NCI-H446 (cell line): ENCODE results near the gene LRRK2.
"Not testable (repeated sequence)": the region's sequence is repeated elsewhere in the genome, so short reads cannot be mapped to it uniquely, and the experiment has no call there.

ENCODE experiments used
- DNase-seq, 2 experiments: peaks; one replicate each; lab custom pipeline; 2025; lab: John Stamatoyannopoulos, UW

The LRRK2 gene

DNA sequence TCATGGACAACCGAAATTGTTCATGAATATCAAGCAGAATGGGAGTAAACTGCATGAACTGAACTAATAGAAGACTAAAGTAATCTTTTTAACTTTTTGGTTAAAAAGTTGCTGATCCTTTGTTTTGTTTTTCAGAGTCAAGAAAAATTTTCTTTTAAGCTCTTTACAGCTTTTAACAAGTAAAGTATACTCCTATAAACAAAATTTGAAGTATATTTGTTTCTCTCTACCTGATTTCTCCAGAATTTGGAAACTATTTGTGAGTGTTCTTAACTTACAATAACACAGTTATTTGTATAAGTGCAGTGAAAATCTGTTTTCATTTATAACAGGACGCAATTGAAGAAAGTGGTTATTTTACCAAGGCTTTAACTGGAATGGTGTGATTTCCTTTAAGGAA lies 12.2 kb upstream of the LRRK2 start:
- no peak for DNase-seq

DNA sequence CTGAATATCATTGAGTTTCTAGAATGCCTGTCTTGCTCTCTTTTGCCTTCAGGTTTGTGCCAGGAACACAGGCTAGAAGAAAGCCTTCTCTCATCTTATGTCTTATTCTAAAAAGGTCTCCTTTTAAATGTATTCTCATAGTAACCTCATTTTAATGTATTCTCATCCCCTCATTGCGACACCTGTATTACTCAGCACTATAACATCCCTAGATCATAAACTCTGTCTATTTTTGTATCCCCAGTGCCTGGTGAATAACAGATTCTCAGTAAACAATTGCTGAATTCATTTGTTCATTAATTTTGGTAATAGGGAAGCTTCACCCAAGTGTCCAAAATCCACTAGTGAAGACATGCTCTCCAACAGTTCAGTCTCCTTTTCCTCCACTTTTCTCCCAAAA lies 8.8 kb upstream of the LRRK2 start:
- no peak for DNase-seq

DNA sequence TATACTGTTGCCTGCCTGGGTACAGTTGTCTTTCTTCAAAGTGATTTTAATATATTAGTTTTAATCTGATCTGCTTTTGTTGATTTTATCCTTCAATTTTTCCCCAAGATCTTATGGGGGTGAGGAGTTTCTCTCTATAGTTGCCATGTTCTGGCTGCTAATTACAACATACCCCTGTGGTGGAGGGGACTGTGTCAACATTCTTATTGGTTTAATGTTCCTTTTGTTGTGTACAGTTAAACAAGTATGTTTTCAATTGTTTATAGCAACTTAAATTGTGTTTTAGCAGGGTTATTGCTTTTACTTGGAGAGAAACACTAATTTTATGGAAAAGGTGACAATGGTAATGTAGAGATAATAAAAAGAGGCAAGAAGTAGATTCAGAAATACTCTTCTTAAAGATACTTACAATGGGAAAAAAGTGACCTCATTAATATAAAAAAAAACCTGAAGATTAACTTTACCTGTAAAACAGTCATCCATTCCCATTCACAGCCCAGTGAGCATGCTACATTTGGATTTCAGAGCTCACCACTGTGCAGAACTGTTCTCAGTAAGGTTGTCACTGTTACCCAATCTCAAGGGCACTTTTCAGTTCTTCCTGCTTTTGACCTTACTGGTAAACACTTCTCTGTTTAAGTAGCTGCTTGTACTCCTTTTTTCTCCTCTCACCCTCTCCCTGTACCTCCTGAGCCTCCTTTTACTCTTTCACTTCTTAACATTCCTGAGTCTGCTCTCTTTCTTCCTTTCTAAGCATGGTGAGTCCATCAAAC lies 8.1 kb upstream of the LRRK2 start:
- no peak for DNase-seq

DNA sequence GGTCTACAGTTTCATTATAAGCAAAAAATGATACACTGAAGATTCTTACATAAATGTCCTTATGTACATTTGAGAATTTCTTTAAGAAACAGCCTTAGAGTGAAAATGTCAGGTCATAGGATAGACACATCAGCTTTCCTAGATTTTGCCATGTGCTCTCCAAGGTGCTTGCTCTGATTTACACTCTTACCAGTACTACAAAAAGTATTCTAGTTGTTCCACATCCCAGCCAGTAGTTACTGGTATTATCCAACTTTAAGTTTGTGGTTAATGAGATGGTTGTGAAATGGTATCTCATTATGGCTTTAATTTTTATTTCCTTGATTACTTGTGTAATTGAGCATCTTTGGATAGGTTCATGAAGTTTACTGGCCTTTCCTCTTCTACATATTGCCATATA lies 5.0 kb upstream of the LRRK2 start:
- no peak for DNase-seq

DNA sequence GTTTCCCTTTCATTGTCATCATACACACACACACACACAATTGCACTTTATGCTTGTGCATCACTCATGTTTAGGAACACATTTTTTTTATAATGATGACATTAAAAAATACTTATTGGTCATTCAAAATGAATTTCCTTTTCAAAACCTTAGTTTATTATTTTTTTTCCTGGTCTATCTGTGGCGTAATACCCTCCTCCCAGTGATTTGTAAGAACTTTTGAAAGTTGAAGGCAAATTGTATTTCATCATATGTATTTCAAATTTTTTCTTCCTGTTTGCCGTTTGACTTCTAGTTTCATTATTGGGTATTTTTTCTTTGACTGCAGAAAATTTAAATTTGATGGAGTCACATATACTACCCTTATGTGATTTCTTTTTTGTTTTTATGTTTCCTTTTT lies 2.5 kb upstream of the LRRK2 start:
- DNase-seq, result no peak

DNA sequence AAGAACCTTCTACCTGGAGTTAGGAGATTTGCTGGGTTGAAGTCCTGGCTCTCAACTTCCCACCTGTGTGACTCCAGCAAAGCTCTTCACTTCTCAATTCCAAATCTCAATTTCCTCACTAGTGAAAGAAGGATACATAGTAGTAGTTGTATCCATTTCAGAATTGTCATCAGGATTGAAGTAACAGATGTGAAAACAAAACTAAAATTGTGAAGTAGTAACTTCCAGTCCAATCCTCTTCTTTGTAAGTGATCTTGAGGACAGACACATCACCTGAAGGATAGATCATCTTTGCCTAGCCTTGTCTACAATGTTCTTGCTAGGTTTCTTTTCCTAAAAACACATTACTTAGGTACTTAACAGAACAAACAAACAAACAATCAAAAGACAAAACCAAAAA lies 1.2 kb upstream of the LRRK2 start:
- DNase-seq, result no peak

DNA sequence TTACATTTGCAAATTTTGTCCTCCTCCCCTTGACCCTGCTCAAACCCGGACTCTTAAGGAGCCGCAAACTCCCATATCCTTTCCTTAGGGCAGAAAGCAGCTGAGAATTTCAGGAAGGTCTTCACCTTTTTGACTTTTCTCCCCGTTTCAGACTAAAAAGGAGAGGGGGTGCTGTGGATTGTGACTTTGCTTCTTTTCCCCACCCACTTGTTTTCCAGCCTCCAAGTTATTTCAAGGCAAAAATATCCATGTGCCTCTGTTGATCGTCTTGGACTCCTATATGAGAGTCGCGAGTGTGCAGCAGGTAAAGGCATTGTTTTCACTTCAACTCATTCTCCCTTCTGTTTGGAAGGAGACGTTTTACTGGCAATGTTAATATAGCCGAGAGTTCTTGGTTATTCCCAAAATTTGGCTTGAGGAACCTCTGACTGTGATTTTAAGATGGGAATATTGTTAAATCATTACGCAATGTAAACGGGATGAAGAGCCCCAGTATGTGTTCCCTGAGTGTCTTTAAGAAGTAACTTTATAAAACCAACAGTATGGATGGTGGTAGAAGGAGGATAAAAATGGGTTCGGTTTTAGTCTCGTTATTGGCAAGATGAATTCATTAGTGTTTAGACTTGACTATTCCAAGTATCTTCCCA lies 663 bp downstream of the LRRK2 start:
- no peak for DNase-seq

DNA sequence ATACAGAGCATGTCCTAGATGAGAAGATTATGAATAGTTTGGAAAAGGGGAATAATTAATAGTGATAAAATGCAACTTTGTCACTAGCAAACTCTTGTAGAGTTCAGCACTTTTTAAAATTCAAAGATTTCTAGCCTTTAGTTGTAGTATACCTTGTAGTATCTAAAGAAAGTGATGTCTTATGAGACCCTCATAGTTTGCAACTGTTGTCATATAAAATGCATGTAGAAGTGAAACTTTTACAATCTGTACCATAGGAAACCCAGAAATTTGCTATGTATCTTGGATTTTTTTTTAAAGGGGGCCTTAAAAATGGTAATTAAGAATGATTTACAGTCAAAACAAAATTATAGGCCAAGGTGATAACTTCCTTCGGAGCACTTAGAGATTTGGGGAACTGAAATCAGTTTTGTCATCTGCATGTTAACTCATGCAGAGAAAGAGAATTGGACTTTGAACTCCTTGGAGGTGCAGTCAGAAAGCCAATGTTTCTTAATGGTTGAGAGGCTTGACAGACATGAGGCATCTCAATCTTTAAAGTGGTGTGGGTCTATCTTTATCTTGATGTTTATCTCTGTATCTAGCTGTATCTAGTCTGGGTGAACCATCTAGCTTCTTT lies 1.3 kb downstream of the LRRK2 start:
- no peak for DNase-seq

DNA sequence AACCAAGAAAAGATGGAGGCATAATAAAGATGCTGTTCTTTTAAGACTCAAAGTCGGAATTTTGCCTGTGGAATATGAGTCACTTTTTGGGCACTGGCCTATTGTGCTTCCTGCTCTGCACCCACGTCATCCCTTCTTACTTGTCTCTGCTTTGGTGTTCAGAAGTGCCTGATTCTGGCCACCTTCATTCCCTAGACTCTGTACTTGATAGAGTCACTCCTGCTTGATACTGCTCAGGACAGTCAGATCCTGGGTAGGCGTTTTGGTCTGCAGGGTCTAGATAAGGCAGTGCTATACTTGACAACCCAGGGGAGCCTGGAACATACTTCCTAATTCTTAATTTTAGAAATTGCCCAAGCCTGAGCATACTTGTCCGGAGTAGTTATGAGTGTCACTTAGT lies 1.9 kb downstream of the LRRK2 start:
- DNase-seq, result peak; percentile 6 to 37

DNA sequence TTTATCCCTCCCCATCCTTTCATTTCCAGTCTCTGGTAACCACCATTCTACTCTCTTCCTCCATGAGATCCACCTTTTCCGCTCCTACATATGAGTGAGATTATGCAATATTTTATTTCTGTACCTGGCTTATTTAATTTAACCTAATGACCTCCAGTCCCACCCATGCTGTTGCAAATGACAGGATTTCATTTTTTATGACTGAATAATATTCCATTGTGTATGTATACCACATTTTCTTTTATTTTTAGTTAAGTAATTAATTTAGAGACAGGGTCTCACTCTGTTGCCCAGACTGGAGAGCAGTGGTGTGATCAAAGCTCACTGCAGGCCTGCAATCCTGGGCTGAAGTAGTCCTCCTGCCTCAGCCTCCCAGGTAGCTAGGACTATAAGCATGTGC lies 2.6 kb downstream of the LRRK2 start:
- no peak for DNase-seq

DNA sequence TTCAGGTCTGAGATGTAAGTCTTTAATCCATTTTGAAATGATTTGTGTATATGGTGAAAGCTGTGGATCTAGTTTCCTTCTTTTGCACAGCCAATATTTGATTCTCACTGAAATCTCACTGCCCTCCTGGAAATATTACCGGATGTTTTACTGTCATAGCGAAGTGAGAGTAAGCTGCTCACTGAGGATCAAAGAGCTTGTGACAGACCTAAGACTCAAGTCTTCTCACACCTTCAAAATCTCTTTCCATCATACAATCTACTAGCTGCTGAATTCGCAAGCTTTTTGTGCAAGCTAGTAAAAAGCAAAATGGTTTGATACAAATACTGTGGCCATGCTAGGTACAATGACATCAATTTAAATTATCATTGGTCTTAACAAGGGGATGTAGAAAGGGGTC lies 3.9 kb downstream of the LRRK2 start:
- no peak for DNase-seq

DNA sequence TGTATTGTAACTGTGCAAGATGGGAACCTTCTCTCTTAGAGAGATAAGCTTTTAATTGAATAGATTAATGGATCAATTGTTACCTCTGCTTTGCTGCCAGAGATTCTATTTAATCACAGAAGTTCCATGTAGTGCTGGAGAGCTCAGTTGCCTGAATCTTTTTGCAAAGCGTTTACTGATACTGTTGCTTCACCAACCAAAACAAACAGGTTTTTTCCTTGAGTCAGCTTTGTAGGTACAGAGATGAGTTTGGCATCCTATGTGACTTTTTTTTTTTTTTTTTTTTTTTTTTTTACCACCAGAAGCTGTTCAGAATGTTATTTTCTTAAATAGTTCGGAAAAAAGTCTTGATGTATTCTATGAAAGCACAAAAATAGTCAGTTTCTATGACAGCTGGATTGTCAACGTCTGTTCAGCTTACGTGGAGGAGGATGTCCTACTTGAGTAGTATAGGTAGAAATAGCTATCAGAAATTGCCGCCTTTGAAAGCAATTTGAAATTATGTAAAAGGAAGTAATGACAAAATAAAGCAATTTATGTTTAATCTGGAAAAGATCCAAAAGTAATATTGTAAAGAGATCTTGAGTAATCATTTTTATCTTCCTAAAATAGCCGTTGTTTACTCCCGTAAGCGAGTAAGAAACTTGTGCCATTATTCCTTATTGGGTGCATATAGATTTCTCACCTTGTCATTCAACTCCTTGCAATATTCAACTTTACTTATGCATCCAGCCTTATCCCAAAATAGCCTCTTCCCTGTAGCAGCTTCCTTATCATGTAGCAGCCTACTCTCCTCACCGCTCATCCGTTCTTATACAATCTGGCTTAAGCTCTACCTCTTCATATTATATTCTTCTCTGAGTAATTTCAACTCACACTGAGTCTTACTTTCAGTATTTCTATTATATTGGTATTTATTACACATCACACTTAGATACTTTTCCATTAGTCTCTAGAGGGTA lies 5.2 kb downstream of the LRRK2 start:
- DNase-seq, result no peak

DNA sequence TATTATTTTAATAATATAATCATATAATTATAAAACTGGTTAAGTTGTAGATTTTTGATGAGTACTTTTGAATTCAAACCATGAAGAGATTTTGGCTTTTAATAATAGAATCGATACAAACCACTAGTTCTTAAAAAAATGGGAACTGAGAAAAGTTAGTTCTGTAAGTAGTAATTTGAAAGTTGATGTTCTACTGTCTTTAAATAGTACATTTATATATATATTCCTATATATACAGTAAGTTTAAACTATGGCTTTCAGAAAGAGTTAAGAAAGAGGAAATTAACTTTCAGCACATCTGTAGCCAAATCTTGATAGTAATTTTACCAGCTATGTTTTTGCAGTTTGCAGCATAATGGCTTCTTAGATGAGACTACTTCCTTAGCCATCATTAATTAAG lies 7.8 kb downstream of the LRRK2 start:
- DNase-seq, result no peak

DNA sequence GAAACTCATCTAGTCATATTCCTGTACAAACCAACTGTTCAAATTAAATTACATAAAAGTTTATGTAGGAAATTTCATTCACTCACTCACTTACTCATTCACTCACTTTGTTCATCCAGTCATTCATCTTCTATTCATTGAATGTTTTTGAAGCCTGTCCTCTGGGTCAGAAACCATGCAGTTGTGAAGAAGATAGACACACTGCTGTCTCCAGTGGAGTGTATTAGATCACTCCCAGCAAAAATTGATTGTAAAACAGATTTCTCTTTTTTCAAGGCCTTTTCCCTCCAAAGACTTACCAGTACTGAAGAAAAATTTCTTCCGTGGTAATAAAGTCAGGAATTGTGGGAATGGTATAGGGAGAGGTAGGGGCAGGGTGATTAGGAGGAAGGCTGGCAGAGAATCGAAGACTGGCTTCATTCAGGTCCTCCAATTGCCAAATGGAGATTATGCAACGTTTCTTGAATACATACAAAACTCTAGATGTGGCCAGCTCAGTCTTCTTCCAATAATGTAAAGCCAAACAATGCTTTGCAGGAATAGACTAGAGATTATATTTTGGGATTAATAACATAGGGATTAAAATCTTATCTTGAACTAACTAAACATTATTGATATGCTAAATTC lies 9.1 kb downstream of the LRRK2 start:
- no peak for DNase-seq

DNA sequence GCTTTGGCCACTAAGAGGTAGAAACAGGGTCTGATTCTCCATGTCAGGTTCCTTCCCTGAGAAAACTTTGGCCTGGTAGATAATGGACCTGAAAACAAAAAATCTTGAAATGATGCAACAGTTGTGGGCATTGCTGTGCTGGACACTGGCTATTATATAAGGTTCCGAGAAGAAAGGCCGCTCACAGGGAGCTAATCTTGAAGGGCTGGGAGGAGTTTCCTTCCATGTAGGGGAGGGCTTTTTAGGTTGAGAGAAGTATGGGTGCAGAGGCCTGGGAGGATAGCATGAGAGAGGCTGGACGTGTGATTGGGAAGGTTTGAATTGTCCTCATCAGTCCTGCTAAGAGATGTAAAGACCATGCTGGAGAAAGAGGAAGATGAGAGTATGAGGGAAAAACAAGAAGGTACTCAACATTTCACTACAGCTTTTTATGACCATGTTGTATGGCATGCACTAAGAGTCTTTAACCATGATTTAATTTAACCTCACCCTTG lies 11.6 kb downstream of the LRRK2 start:
- no peak for DNase-seq

DNA sequence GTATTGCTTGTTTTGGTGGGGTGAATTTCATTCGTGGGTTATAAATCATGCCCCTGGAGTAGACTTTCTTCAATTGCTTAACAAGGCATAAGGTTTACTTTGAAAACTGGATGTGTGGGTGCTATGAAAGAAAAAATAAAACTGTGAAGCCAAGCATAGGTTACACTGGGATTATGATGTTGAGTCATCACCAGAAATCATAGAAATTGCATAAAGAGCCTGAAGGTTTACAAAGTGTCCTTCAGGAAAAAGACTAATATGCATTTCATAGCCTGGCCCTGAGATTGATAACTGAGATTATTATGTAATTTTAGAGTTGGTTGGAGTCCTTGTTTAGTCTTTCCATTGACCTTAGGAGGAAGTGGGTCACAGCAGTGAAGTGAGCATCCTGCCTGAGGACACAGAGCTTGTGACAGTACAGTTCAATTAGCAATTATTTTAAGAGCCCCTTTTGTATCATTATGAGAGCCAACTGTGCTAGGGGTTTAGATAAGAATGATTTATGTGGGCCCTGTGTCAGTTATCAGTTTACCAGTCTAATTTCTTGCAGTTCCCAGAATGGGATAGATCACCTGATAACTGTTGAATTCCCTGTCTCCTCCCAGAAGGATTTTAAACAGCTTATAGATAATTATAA lies 13.6 kb downstream of the LRRK2 start:
- DNase-seq, result no peak

DNA sequence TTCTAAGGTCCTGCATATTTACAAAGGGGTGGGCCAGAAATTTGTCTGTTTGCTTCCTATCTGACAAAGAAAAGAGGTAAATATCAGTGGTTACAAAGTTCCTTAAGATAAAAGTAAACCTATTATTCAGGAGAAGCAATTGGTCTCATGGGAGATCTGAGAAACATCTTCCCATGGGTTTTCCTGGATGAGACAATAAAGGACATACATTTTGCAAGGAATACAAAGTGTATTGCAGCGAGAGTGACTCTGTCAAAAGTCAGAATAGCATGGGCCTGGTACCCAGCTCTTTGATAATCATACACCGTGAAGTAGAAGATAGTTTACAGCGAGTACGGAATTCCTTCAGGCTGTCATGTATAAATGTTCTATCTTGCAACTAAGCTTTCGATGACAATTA lies 14.2 kb downstream of the LRRK2 start:
- DNase-seq, result no peak

DNA sequence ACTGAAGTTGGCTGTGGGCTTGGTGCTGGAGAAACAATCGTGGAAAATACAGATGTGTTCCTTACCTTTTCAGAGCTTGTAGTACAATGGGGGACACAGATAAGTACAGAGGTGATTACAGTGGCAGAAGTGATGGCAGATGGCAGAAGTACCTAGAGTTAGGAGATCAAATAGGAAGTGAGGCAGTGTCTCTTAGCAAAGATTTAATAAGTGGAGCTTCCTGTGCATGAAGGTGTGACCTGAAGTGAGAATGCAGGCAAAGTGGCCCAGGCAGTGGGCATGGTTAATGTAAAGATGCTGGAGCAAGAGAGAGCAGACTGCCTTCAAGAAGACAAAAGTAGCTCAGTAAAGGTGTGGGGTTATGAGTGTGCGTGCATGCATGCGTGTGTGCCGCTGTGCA lies 16.0 kb downstream of the LRRK2 start:
- no peak for DNase-seq

DNA sequence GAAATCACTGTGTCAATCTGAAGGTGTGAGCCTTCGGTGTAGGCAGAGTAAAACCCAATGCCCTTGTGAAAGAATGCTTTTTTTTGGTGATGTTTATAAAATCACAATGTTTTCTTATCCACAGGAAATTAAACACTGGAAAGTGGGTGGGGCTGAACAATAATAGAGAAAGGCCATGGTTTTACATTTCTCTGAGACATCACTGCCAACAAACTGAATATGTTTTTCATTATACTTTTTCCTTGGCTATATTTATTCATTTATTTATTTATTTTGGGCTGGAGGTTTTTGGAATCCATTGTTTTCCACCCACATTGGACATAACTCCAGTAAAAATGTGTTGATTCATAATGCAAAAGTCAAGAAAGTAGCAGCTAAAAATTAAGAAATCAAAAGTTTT lies 16.9 kb downstream of the LRRK2 start:
- DNase-seq, result no peak

DNA sequence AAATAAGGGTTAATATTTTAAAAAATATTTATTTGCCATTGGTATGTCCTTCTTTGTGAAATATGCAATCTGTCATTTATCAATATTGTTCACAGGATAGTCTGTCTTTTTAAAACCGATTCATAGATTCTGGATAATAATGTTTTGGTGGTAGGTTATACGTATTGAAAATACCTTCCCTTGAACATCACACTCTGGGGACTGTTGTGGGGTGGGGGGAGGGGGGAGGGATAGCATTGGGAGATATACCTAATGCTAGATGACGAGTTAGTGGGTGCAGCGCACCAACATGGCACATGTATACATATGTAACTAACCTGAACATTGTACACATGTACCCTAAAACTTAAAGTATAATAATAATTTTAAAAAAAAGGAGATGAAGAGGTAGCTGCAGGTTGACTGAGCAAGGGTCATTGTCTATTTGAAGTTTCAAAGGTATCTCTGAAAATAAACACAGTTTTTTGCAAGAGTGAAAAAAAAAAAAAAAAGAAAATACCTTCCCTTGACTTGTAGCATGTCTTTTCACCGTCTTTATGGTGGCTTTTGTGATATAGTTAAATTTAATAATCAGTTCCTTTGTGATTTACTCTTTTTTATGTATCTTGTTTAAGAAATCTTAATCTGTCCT lies 19.8 kb downstream of the LRRK2 start:
- DNase-seq, result not testable (repeated sequence)

DNA sequence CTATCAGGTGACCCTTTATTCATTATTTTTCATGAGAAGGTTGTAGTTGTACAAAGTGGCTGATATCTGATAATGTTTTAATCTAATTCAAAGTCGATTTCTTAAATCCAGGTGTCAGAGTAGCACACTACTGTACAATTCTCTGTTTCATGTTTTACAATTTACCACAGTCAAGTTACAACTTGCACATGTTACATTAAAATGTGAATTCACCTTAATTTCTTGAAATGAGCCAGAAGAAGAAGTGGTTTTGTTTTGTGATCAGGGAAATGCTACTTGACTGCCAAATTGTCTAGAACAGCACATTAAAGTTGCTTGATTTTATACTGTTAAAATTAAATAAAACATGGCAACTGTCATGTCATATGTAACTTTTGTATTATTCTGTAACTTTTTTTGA lies 23.2 kb downstream of the LRRK2 start:
- no peak for DNase-seq
